DND-41 (cell line): ENCODE data around the gene JMJD1C.

Experiments used
- EZH2 ChIP-seq: IDR thresholded peaks from 3 replicates; pipeline ENCODE4 v1.6.1; 2012; ENCODE audit warnings: borderline replicate concordance, low read depth, mild to moderate bottlenecking, moderate library complexity, low read length, inconsistent platforms; ENCODE audit not compliant: severe bottlenecking
- TF ChIP-seq, protein P1 (sequence below): IDR thresholded peaks from 2 replicates; pipeline ENCODE4 v1.5.1; 2012; ENCODE audit warnings: borderline replicate concordance, low read length, moderate library complexity, mild to moderate bottlenecking; ENCODE audit not compliant: poor library complexity, severe bottlenecking; ENCODE audit errors: extremely low read depth

- TF ChIP-seq, protein P1, sequence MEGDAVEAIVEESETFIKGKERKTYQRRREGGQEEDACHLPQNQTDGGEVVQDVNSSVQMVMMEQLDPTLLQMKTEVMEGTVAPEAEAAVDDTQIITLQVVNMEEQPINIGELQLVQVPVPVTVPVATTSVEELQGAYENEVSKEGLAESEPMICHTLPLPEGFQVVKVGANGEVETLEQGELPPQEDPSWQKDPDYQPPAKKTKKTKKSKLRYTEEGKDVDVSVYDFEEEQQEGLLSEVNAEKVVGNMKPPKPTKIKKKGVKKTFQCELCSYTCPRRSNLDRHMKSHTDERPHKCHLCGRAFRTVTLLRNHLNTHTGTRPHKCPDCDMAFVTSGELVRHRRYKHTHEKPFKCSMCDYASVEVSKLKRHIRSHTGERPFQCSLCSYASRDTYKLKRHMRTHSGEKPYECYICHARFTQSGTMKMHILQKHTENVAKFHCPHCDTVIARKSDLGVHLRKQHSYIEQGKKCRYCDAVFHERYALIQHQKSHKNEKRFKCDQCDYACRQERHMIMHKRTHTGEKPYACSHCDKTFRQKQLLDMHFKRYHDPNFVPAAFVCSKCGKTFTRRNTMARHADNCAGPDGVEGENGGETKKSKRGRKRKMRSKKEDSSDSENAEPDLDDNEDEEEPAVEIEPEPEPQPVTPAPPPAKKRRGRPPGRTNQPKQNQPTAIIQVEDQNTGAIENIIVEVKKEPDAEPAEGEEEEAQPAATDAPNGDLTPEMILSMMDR, result no peak
- no peak for TF ChIP-seq EZH2
Measured at GRCh38 chr10:63142136-63142535, 323.6 kb downstream of the JMJD1C start.
